ENCODE data around the gene PRPF19.

PRPF19 gene

GRCh38 chr11:60924110-60924905 is 17.9 kb upstream of the PRPF19 start, which contains the start of gene TMEM132A:
TSS of gene TMEM132A (plus strand) at chr11:60924460. CDS start at chr11:60924634, 174 bp downstream.
- in situ Hi-C loops (cut with HindIII; ENCODE audit: low sequenced_read_pairs): no loop called here

GRCh38 chr11:60923800-60924109 is 17.4 kb upstream of the PRPF19 start:
- in situ Hi-C loops (cut with HindIII; ENCODE audit: low sequenced_read_pairs): no loop called here

GRCh38 chr11:60923326-60923725 is 16.9 kb upstream of the PRPF19 start:
- in situ Hi-C loops (cut with HindIII; ENCODE audit: low sequenced_read_pairs): no loop called here

- in situ Hi-C loops (cut with HindIII; ENCODE audit: low sequenced_read_pairs): no loop called here
Measured at GRCh38 chr11:60922906-60923305, 16.5 kb upstream of the PRPF19 start.

GRCh38 chr11:60921777-60922335 is 15.5 kb upstream of the PRPF19 start:
- in situ Hi-C loops (cut with HindIII; ENCODE audit: low sequenced_read_pairs): no loop called here

GRCh38 chr11:60921259-60921658 is 14.9 kb upstream of the PRPF19 start:
- in situ Hi-C loops (cut with HindIII; ENCODE audit: low sequenced_read_pairs): no loop called here

- in situ Hi-C loops (cut with HindIII; ENCODE audit: low sequenced_read_pairs): no loop called here
Measured at GRCh38 chr11:60919956-60920355, 13.6 kb upstream of the PRPF19 start.

- in situ Hi-C loops (cut with HindIII; ENCODE audit: low sequenced_read_pairs): no loop called here
Measured at GRCh38 chr11:60919320-60919719, 12.9 kb upstream of the PRPF19 start.

- in situ Hi-C loops (cut with HindIII; ENCODE audit: low sequenced_read_pairs): no loop called here
Measured at GRCh38 chr11:60918939-60919265, 12.5 kb upstream of the PRPF19 start.

GRCh38 chr11:60918251-60918938 is 12.0 kb upstream of the PRPF19 start:
- in situ Hi-C loops (cut with HindIII; ENCODE audit: low sequenced_read_pairs): no loop called here

- in situ Hi-C loops (cut with HindIII; ENCODE audit: low sequenced_read_pairs): no loop called here
Measured at GRCh38 chr11:60917267-60917666, 10.9 kb upstream of the PRPF19 start.

GRCh38 chr11:60916669-60917206 is 10.4 kb upstream of the PRPF19 start:
- in situ Hi-C loops (cut with HindIII; ENCODE audit: low sequenced_read_pairs): no loop called here

- in situ Hi-C loops (cut with HindIII; ENCODE audit: low sequenced_read_pairs): no loop called here
Measured at GRCh38 chr11:60915248-60915914, 9.0 kb upstream of the PRPF19 start.

- in situ Hi-C loops (cut with HindIII; ENCODE audit: low sequenced_read_pairs): no loop called here
Measured at GRCh38 chr11:60914633-60915247, 8.4 kb upstream of the PRPF19 start.

GRCh38 chr11:60913793-60914632 is 7.6 kb upstream of the PRPF19 start, which contains the start of gene TMEM109:
TSS of gene TMEM109 (plus strand) at chr11:60914158. CDS start at chr11:60919694, 5,536 bp downstream.
- in situ Hi-C loops (cut with HindIII; ENCODE audit: low sequenced_read_pairs): no loop called here

GRCh38 chr11:60912851-60913528 is 6.6 kb upstream of the PRPF19 start:
- in situ Hi-C loops (cut with HindIII; ENCODE audit: low sequenced_read_pairs): no loop called here

- in situ Hi-C loops (cut with HindIII; ENCODE audit: low sequenced_read_pairs): no loop called here
Measured at GRCh38 chr11:60912223-60912850, 6.0 kb upstream of the PRPF19 start.

- in situ Hi-C loops (cut with HindIII; ENCODE audit: low sequenced_read_pairs): no loop called here
Measured at GRCh38 chr11:60910711-60911380, 4.5 kb upstream of the PRPF19 start.
